Activated naive CD4-positive, alpha-beta T cell treated with anti-CD3 and anti-CD28 coated beads for 36 hours (primary cell): ENCODE results near the gene MCHR1. TPM values are rescaled to one million over a fixed set of nuclear protein-coding genes. Genes with fewer than 3 reads are reported as not detected.
A peak's percentile ranks its signal among the peaks of the same experiment; 100 is the strongest.
"Not testable (repeated sequence)": the region's sequence is repeated elsewhere in the genome, so short reads cannot be mapped to it uniquely, and the experiment has no call there.

ENCODE experiments used
- CTCF ChIA-PET: fragments of 350-600 bp; sonication (Branson Sonifier 250); formaldehyde crosslinking; loops from one replicate; lab custom pipeline; 2021; ENCODE audit warnings: antibody characterized with exemption; lab: Charles Lee
- DNase-seq: peaks from one replicate; pipeline ENCODE4 v3.0.0-alpha.2; 2020
- H3K27ac Mint-ChIP-seq: one replicate; pipeline ENCODE4 v1.8.0; 2021; ENCODE audit warnings: mild to moderate bottlenecking, mixed read lengths
- H3K27me3 Mint-ChIP-seq: one replicate; pipeline ENCODE4 v1.8.0; 2021; ENCODE audit warnings: low read depth, mixed read lengths
- H3K36me3 Mint-ChIP-seq: one replicate; pipeline ENCODE4 v1.8.0; 2021; ENCODE audit warnings: low read depth, mixed read lengths
- H3K4me1 Mint-ChIP-seq: one replicate; pipeline ENCODE4 v1.8.0; 2021; ENCODE audit warnings: low read depth, mixed read lengths
- H3K4me3 Mint-ChIP-seq: one replicate; pipeline ENCODE4 v1.8.0; 2021; ENCODE audit warnings: mild to moderate bottlenecking, moderate library complexity, mixed read lengths
- H3K9me3 Mint-ChIP-seq: one replicate; pipeline ENCODE4 v1.8.0; 2021; ENCODE audit warnings: mixed read lengths
- intact Hi-C: fragments of 100-400 bp; cut with micrococcal nuclease; formaldehyde crosslinking; loops from one replicate; pipeline ENCODE4 v1.15.1; 2023
- total RNA-seq, 2 experiments: library from RNA; stranded (reverse); gene quantifications; one replicate each; pipeline ENCODE4 v1.2.3, GENCODE V29; 2021

MCHR1 gene
- total RNA-seq, 2 experiments from 2014 or later = not detected

- Mint-ChIP-seq H3K36me3 (no peaks in the 10 kb centered on the region), H3K4me3 (no peak overlapping the region), H3K4me1 (peaks cover 9% of the 10 kb centered on the region), H3K9me3 (no peaks in the 10 kb centered on the region), H3K27ac (no peak overlapping the region), H3K27me3 (no peaks in the 10 kb centered on the region)
- CTCF ChIA-PET = no interaction called here
- intact Hi-C loops = no loop called here
- DNase-seq = no peak
Measured at GRCh38 chr22:40641269-40641668, 38.0 kb upstream of the MCHR1 start.

DNA sequence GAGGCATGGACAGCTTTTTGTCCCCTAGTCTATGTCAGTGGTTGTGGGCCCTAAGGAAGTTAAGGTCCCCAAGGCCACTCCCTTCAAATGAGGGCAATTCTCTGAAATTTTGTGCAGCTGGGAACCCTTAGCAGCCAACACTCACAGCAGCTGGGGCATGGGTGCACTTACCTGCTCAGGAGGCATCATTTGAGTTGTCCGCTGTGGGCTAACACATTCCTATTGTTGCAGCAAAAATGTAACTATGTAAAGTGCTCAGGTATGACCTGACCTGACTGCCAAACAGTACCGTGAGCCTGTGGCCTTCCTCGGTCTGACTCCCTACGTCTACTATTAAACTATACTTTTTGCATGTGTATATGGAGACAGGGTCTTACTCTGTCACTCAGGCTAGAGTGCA is 37.0 kb upstream of the MCHR1 start:
- CTCF ChIA-PET = interaction anchor here (0.7 to 1.5 kb wide), 3 partner anchors 58 to 205 kb away, joined by 3 to 5 read pairs (median 4); no protein-coding TSS in a partner anchor
- Mint-ChIP-seq H3K27ac (no peak overlapping the region), H3K9me3 (no peaks in the 10 kb centered on the region), H3K4me1 (peaks cover 10% of the 10 kb centered on the region), H3K4me3 (no peak overlapping the region), H3K36me3 (no peaks in the 10 kb centered on the region), H3K27me3 (no peaks in the 10 kb centered on the region)
- intact Hi-C loops = no loop called here
- DNase-seq = no peak

GRCh38 chr22:40645579-40646197 is 33.6 kb upstream of the MCHR1 start:
- peaks cover 4% of the 10 kb centered on the region for H3K4me1 Mint-ChIP-seq
- no peak for DNase-seq
- no peaks in the 10 kb centered on the region for H3K27me3 Mint-ChIP-seq
- no peak overlapping the region for H3K27ac Mint-ChIP-seq
- no peaks in the 10 kb centered on the region for H3K9me3 Mint-ChIP-seq
- H3K4me3 Mint-ChIP-seq = no peak overlapping the region
- H3K36me3 Mint-ChIP-seq = no peaks in the 10 kb centered on the region
- intact Hi-C loops = loop anchor here (1.0 kb wide), 2 partner anchors 120 to 208 kb away; no protein-coding TSS in a partner anchor
- CTCF ChIA-PET = interaction anchor here (0.5 to 4.5 kb wide), 35 partner anchors 9 to 298 kb away, joined by 3 to 102 read pairs (median 5); partner anchors contain the start of gene MRTFA

GRCh38 chr22:40648386-40648785 is 30.9 kb upstream of the MCHR1 start:
- no peak for DNase-seq
- H3K27ac Mint-ChIP-seq = no peak overlapping the region
- no peaks in the 10 kb centered on the region for H3K27me3 Mint-ChIP-seq
- no peaks in the 10 kb centered on the region for H3K36me3 Mint-ChIP-seq
- CTCF ChIA-PET = interaction anchor here (0.7 to 1.7 kb wide), 4 partner anchors 37 to 211 kb away, joined by 3 to 8 read pairs (median 4); no protein-coding TSS in a partner anchor
- H3K4me1 Mint-ChIP-seq = peaks cover 20% of the 10 kb centered on the region
- H3K9me3 Mint-ChIP-seq = no peaks in the 10 kb centered on the region
- intact Hi-C loops = no loop called here
- no peak overlapping the region for H3K4me3 Mint-ChIP-seq

DNA sequence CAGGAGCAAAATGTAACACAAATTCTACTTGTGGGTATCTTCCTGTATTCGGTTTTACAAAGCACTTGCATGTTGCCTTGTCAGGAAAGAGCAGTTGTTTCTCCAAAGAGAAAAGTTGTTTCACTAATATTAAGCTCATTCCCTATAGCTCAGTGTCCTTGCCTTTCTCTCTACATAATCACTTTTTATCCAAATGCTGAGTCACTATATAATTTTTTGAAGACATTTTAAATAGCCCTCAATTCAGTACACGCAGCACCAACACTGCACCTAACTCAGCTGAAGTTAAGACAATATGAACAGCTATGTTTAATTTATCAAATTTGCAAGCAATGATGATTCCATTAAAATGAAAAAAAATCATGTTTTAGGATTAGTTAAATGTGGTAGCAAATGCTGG is 28.2 kb upstream of the MCHR1 start:
- H3K27ac Mint-ChIP-seq = peak overlapping the region; percentile 75
- no peaks in the 10 kb centered on the region for H3K27me3 Mint-ChIP-seq
- CTCF ChIA-PET = interaction anchor here (0.9 to 2.0 kb wide), 6 partner anchors 11 to 214 kb away, joined by 3 to 7 read pairs (median 3); no protein-coding TSS in a partner anchor
- H3K4me1 Mint-ChIP-seq = peaks cover 20% of the 10 kb centered on the region
- no peak for DNase-seq
- H3K4me3 Mint-ChIP-seq = no peak overlapping the region
- H3K9me3 Mint-ChIP-seq = no peaks in the 10 kb centered on the region
- intact Hi-C loops = no loop called here
- no peaks in the 10 kb centered on the region for H3K36me3 Mint-ChIP-seq

GRCh38 chr22:40651563-40652501 is 27.5 kb upstream of the MCHR1 start:
- H3K4me1 Mint-ChIP-seq = peaks cover 16% of the 10 kb centered on the region
- intact Hi-C loops = loop anchor here (1.0 kb wide), 1 partner anchor 17 kb away; no protein-coding TSS in a partner anchor
- no peaks in the 10 kb centered on the region for H3K9me3 Mint-ChIP-seq
- no peaks in the 10 kb centered on the region for H3K27me3 Mint-ChIP-seq
- no peaks in the 10 kb centered on the region for H3K36me3 Mint-ChIP-seq
- peak; percentile 96 for DNase-seq
- CTCF ChIA-PET = interaction anchor here (0.6 to 1.6 kb wide), 7 partner anchors 10 to 215 kb away, joined by 3 to 6 read pairs (median 3); no protein-coding TSS in a partner anchor
- H3K4me3 Mint-ChIP-seq = peak overlapping the region; percentile 49
- peak overlapping the region; percentile 75 for H3K27ac Mint-ChIP-seq

DNA sequence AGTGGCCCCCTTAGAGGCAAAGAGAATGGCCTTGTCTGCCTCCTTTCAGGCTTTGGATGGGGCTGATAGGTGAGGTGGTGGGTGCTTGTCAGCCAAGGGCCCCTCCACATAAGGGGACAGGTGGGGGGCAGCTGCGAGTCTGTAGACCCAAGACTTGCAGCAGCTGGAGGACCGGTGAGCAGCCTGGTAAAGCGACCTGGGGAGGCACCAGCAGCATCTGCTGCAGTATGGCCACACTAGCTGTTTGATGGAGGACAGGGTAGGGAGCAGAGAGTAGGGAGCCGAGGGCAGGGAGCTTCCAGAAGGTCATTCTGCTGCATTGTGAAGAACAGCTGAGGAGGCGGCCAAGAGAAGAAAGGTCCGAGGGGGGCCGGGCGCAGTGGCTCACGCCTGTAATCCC is 25.9 kb upstream of the MCHR1 start:
- intact Hi-C loops = no loop called here
- no peaks in the 10 kb centered on the region for H3K9me3 Mint-ChIP-seq
- H3K27me3 Mint-ChIP-seq = no peaks in the 10 kb centered on the region
- H3K4me3 Mint-ChIP-seq = no peak overlapping the region
- no peak for DNase-seq
- no peaks in the 10 kb centered on the region for H3K36me3 Mint-ChIP-seq
- H3K4me1 Mint-ChIP-seq = peaks cover 16% of the 10 kb centered on the region
- no peak overlapping the region for H3K27ac Mint-ChIP-seq
- CTCF ChIA-PET = interaction anchor here (0.6 kb wide), 1 partner anchor 253 kb away, joined by 3 read pairs; no protein-coding TSS in a partner anchor

DNA sequence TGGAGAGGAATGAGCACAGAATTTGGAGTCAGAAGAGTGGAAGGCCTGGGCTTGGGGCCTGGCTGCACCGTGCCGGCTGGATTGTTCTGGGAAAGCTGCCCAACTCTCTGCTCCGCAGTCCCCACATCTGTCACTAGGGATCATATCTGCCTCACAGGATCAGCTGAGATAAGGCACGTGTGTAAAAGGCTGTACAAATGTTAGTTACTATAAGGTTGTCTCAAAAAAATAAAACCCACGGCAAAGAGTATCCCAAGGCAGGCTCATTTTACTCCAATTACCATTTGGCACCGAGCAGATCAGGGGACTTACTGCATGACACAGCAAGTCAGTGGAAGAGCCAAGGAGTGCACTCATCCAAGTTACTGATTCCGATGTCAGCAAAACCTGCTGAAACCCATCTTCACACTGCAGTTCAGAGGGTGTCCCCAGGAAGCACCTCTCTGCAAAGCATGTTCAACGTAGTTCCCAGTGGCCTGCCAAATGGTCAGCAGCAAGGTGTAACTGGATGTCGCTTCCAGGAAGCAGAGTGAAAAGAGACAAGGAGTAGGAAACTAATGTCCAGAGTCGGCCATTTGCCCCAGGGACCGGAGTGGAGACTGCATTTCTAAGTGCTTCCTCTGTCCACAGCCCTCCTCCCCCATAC is 24.6 kb upstream of the MCHR1 start:
- Mint-ChIP-seq H3K4me1 (peaks cover 16% of the 10 kb centered on the region), H3K27me3 (no peaks in the 10 kb centered on the region), H3K4me3 (no peak overlapping the region), H3K9me3 (no peaks in the 10 kb centered on the region), H3K27ac (no peak overlapping the region), H3K36me3 (no peaks in the 10 kb centered on the region)
- intact Hi-C loops = no loop called here
- DNase-seq = peak; percentile 22
- CTCF ChIA-PET = interaction anchor here (1.0 to 1.1 kb wide), 2 partner anchors 28 to 583 kb away, joined by 3 read pairs; no protein-coding TSS in a partner anchor

DNA sequence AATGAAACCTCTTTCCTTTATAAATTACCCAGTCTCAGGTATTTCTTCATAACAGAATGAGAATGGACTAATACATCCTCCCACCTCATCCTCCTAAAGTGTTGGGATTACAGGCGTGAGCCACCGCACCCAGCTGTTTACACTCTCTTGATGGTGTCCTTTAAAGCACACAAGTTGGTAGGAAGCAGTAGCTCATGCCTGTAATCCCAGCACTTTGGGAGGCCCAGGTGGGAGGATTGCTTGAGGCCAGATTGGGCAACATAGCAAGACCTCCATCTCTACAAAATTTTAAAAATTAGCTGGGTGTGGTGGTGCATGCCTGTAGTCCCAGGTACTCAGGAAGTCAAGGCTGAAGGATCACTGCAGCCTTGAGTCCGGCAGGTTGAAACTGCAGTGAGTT is 23.3 kb upstream of the MCHR1 start:
- H3K27ac Mint-ChIP-seq, DNase-seq, H3K4me3 Mint-ChIP-seq, H3K27me3 Mint-ChIP-seq, intact Hi-C loops, H3K36me3 Mint-ChIP-seq, H3K9me3 Mint-ChIP-seq: not testable (repeated sequence)
- H3K4me1 Mint-ChIP-seq = peaks cover 16% of the 10 kb centered on the region
- CTCF ChIA-PET = interaction anchor here (0.6 to 1.4 kb wide), 3 partner anchors 131 to 582 kb away, joined by 3 read pairs; no protein-coding TSS in a partner anchor

GRCh38 chr22:40656651-40657050 is 22.6 kb upstream of the MCHR1 start:
- intact Hi-C loops, H3K27ac Mint-ChIP-seq: not testable (repeated sequence)

GRCh38 chr22:40659166-40659565 is 20.1 kb upstream of the MCHR1 start:
- intact Hi-C loops = no loop called here
- no peak overlapping the region for H3K4me3 Mint-ChIP-seq
- H3K4me1 Mint-ChIP-seq = no peaks in the 10 kb centered on the region
- H3K9me3 Mint-ChIP-seq = no peaks in the 10 kb centered on the region
- no peak for DNase-seq
- CTCF ChIA-PET = no interaction called here
- H3K27ac Mint-ChIP-seq = no peak overlapping the region
- no peaks in the 10 kb centered on the region for H3K27me3 Mint-ChIP-seq
- no peaks in the 10 kb centered on the region for H3K36me3 Mint-ChIP-seq

More at GRCh38 chr22:40656651-40657050, 22.6 kb upstream of the MCHR1 start:
- H3K9me3 Mint-ChIP-seq, H3K4me3 Mint-ChIP-seq, H3K4me1 Mint-ChIP-seq, H3K36me3 Mint-ChIP-seq, CTCF ChIA-PET, DNase-seq, H3K27me3 Mint-ChIP-seq: not testable (repeated sequence)

DNA sequence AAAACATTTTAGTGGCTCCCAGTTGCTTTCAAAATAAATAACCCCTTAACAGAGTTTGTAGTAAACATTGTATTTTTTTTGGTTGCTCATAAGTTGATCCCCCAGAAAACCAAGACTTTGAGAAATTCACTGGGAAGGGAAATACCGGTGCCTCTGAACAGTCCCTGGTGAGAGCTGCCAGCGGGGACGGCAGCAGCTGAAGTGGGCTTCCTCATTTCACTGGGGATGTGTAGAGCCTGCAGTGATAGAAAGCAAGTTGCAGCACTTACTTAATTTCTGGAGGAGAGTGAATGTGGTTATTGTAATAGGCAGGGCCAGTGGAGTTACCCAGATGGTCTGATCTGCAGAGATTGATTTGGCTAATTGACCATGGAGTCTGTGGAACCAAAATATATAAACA is 18.6 kb upstream of the MCHR1 start:
- intact Hi-C loops = no loop called here
- Mint-ChIP-seq H3K27me3 (no peaks in the 10 kb centered on the region), H3K27ac (no peak overlapping the region), H3K4me1 (no peaks in the 10 kb centered on the region), H3K36me3 (no peaks in the 10 kb centered on the region), H3K4me3 (no peak overlapping the region), H3K9me3 (no peaks in the 10 kb centered on the region)
- CTCF ChIA-PET = interaction anchor here (0.6 kb wide), 1 partner anchor 14 kb away, joined by 4 read pairs; no protein-coding TSS in a partner anchor
- no peak for DNase-seq
